ENCODE results near the gene SLIT3.
"Not testable (repeated sequence)": the region's sequence is repeated elsewhere in the genome, so short reads cannot be mapped to it uniquely, and the experiment has no call there.

Gene SLIT3

GRCh38 chr5:168747987-168748777, 552.8 kb downstream of the SLIT3 start:
- TF ChIP-seq REST (IDR thresholded peaks at IDR 0.05; ENCODE audit: insufficient replicate concordance, low read depth): no peak
- peak; percentile 67 for TF ChIP-seq CTCF (IDR thresholded peaks at IDR 0.05; ENCODE audit: insufficient read depth, low read length)
- DNase-seq (ENCODE audit: low read depth in 1 of 2, low spot score in 1 of 2): peak; percentile 26 to 41

GRCh38 chr5:168746893-168747640, 553.9 kb downstream of the SLIT3 start:
- Histone ChIP-seq H3K27ac (replicated peaks) (no peak overlapping the region), H3K27me3 (ENCODE audit: insufficient read depth, poor library complexity, severe bottlenecking) (no peaks in the 10 kb centered on the region), H3K4me3 (replicated peaks; ENCODE audit: insufficient read depth, low read length) (no peak overlapping the region)
- no peak for DNase-seq (ENCODE audit: low read depth in 1 of 2, low spot score in 1 of 2)
- TF ChIP-seq GABPA (IDR thresholded peaks at IDR 0.05; ENCODE audit: low read depth) (no peak), CTCF (IDR thresholded peaks at IDR 0.05; ENCODE audit: insufficient read depth, low read length) (no peak), REST (IDR thresholded peaks at IDR 0.05; ENCODE audit: insufficient replicate concordance, low read depth) (no peak), SPI1 (IDR thresholded peaks at IDR 0.05; ENCODE audit: borderline replicate concordance, low read depth) (no peak), POLR2AphosphoS5 (IDR thresholded peaks at IDR 0.05; ENCODE audit: low read depth) (no peak)

More at GRCh38 chr5:168747987-168748777, 552.8 kb downstream of the SLIT3 start:
- H3K27ac ChIP-seq (replicated peaks): no peak overlapping the region
- no peak overlapping the region for H3K4me3 ChIP-seq (replicated peaks; ENCODE audit: insufficient read depth, low read length)
- H3K27me3 ChIP-seq (ENCODE audit: insufficient read depth, poor library complexity, severe bottlenecking): no peaks in the 10 kb centered on the region

GRCh38 chr5:168746126-168746892, 554.6 kb downstream of the SLIT3 start:
- not testable (repeated sequence) for H3K27me3 ChIP-seq (ENCODE audit: insufficient read depth, poor library complexity, severe bottlenecking); H3K27ac ChIP-seq (replicated peaks); DNase-seq (ENCODE audit: low read depth in 1 of 2, low spot score in 1 of 2); H3K4me3 ChIP-seq (replicated peaks; ENCODE audit: insufficient read depth, low read length)

- no peaks in the 10 kb centered on the region for H3K27me3 ChIP-seq (ENCODE audit: insufficient read depth, poor library complexity, severe bottlenecking)
- H3K4me3 ChIP-seq (replicated peaks; ENCODE audit: insufficient read depth, low read length): no peak overlapping the region
- H3K27ac ChIP-seq (replicated peaks): no peak overlapping the region
- TF ChIP-seq GABPA (IDR thresholded peaks at IDR 0.05; ENCODE audit: low read depth) (no peak), REST (IDR thresholded peaks at IDR 0.05; ENCODE audit: insufficient replicate concordance, low read depth) (no peak), POLR2AphosphoS5 (IDR thresholded peaks at IDR 0.05; ENCODE audit: low read depth) (no peak), SPI1 (IDR thresholded peaks at IDR 0.05; ENCODE audit: borderline replicate concordance, low read depth) (no peak), CTCF (IDR thresholded peaks at IDR 0.05; ENCODE audit: insufficient read depth, low read length) (no peak)
- DNase-seq (ENCODE audit: low read depth in 1 of 2, low spot score in 1 of 2): no peak
Measured at GRCh38 chr5:168743617-168744016, 557.3 kb downstream of the SLIT3 start.

GRCh38 chr5:168742311-168742710, 558.6 kb downstream of the SLIT3 start:
- H3K4me3 ChIP-seq (replicated peaks; ENCODE audit: insufficient read depth, low read length); DNase-seq (ENCODE audit: low read depth in 1 of 2, low spot score in 1 of 2); H3K27ac ChIP-seq (replicated peaks); H3K27me3 ChIP-seq (ENCODE audit: insufficient read depth, poor library complexity, severe bottlenecking): not testable (repeated sequence)
